HG03103 (cell line): ENCODE results near the gene GABRA5.
"Not testable (repeated sequence)": the region's sequence is repeated elsewhere in the genome, so short reads cannot be mapped to it uniquely, and the experiment has no call there.

Experiments
- ATAC-seq: cut with Tn5 transposase; IDR thresholded peaks from one replicate; pipeline ENCODE4 v1.9.1; 2021; ENCODE audit warnings: low read depth; ENCODE audit not compliant: unreplicated experiment

Gene GABRA5

GRCh38 chr15:26866298-26867199 is at the start of gene GABRA5:
GABRA5 (plus strand) TSS chr15:26867062; CDS start chr15:26869249, 2,187 bp downstream.
- ATAC-seq = no peak

DNA sequence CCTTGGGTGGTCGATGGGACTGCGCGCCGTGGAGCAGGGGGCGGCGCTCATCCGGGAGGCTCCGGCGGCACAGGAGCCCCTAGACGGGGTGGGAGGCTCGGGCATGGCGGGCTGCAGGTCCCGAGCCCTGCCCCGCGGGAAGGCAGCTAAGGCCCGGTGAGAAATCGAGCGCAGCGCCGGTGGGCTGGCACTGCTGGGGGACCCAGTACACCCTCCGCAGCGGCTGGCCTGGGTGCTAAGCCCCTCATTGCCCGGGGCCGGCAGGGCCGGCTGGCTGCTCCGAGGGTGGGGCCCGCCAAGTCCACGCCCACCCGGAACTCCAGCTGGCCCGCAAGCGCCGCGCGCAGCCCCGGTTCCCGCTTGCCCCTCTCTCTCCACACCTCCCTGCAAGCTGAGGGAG is 35.7 kb upstream of the GABRA5 start:
- ATAC-seq = not testable (repeated sequence)

- no peak for ATAC-seq
Measured at GRCh38 chr15:26831951-26832350, 34.9 kb upstream of the GABRA5 start.

DNA sequence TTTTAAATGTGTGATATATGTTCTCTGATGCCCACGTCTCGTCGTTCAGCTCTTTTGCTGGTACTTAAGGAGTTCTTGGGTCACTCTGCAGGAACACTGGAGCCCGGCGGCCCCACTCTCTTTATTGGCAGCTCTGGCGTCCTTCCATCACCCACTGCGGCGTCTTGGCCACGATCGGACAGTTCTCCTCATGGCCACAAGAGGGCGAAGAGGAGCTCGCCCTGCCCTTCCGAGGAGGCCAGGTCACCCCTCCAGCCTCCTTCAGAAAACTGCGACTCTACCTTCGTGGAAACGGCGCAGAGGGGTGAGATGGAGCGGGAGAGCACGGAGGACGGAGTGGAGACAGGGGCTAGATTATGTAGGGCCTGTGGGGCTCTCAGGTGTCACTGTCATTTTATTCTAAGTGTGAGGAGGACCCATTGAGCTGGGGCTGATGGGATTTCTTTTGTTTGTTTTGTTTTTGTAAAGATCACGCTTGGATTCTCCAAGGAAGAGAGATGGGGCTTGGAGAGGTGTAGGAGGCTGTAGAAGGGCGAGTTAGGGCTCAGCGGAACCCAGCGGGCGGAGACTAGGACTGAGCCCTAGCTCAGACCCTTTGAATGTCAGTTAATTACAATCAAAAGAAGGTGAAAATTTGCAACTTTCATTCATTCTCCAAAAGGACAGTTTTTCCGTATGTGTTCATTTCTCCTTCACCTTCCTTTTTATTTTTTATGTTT is 28.0 kb upstream of the GABRA5 start:
- no peak for ATAC-seq

- ATAC-seq = no peak
Measured at GRCh38 chr15:26841514-26841913, 25.3 kb upstream of the GABRA5 start.

DNA sequence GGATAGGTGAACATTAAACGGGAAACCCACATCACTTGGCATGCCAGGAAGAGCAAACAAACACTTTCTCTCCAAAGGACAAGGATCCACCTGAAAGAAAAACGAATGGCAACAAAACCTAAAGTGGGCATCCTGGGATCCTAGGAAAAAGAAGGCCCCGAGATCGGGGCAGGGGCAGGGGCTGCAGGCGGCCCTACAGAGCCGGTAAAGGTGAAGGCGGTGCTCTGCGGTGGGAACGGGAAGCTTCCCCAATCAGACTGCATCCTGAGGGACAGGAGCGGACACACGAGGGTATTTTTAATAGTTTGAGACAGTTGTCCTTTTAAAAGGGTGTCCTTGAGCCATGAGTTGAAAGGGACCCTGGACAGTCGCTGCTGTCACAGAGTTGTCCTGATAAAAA is 24.9 kb upstream of the GABRA5 start:
- ATAC-seq = no peak

GRCh38 chr15:26842391-26842790 is 24.5 kb upstream of the GABRA5 start:
- no peak for ATAC-seq

DNA sequence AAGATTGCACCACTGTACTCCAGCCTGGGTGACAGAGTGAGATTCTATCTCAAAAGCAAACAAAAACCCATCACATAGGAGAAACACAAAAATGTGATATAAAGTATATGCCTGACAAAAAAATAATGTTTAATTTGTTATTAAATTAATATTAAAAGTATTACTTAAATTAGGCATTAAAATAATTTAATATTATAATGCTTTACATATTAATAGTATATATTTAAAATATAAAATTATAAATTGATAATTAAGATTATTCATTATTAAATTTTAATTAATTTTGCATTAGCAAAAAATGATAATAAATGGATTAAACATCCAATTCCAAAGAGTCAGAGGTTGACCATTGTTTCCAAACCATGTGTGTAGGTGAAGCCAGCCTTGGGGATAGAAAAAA is 22.0 kb upstream of the GABRA5 start:
- ATAC-seq = no peak

DNA sequence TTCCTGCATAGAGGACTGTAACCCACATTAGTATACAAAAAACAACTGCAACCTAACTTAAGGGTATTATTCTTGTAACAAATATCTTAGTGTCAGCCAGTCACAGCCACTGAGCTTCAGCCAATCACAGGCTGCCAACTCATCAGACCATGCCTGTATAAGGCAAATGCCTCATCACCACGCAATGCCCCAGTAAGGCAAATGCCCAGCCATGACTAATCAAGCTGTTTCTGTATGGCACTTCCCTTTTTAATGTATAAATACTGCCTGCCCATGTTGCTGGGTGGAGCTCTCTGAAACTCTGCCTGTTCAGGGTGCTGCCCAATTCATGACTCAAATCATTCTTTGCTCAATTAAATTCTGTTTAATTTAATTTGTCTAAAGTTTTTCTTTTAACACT is 18.4 kb upstream of the GABRA5 start:
- no peak for ATAC-seq

DNA sequence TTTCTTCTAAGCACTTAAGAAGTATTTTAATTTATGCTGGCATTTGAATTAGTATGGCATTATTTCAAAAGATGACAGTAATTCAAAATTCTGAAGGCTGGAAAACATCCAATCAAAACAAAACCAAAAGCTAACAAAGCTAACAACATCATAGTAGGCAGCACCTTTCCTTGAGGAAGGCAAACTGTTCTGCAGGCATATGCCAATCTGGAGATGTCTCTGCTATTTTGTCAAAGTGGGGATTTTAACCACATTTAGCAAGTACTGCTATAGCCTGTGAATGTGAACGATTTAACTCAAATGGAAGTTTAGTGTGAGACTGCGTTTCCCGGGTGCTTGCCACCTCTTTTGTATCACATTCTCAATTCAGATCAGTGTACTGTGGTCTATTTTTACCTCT is 16.7 kb upstream of the GABRA5 start:
- no peak for ATAC-seq

- ATAC-seq = no peak
Measured at GRCh38 chr15:26852980-26853379, 13.9 kb upstream of the GABRA5 start.

DNA sequence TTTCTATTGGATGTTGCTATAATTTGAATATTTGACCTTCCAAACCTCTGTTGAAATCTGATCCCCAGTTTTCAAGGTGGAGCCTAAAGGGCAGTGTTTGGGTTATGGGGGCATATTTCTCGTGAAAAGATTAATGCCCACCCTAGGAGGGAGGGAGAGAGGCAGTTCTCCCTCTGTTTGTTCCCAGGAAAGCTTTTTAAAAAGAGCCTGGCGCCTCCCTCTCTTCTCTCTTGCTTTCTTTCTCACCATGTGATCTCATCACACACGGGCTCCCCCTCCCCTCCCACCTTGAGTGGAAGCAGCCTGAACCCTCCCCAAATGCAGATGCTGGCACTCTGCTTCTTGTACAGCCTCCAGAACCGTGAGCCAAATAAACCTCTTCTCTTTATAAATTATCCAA is 12.4 kb upstream of the GABRA5 start:
- ATAC-seq = no peak

DNA sequence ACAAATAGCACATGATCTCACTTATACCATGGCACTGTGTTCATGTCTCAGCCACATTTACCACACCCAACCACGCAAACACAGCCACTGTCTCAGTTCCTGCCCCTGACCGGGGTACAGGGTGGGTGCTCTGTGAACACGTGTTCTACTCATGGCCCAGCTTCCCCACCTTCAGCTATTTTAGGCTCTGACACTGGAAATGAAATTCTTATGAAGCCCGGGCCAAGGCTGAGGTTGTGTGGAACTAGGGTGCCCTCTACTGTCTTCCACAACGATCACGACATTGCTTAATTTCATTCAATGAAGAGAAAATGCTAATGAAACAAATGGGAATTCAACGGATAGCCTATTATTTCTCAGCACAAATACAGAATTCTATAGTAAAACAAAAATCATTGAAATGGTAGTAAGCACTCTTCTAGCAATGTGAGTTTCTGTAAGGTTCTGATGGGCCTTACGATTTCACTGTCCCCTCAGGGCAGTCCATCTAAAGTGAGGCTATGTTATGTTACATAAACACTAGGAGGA is 2.1 kb upstream of the GABRA5 start:
- ATAC-seq = no peak

- ATAC-seq = no peak
Measured at GRCh38 chr15:26867200-26868007, 542 bp downstream of the GABRA5 start.

GRCh38 chr15:26868029-26868685 is 1.3 kb downstream of the GABRA5 start:
- no peak for ATAC-seq

DNA sequence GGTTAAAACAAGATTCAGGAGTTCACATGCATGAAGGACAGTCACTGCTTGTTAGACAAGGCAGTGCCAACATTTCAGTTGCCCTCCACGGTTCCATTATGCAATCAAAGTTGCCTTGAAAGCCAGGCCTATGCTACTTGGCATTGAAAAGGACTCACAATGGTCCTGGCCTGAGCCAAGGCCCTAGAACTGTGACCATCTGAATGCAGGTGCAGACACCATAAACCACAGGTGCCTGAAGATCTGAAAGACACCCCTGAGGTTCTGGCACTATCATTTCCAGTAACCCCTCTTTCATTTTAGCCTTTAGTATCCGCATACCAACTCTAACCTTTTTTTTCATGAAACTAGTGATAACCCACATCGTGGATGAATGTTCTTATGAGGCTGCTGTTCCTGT is 2.8 kb downstream of the GABRA5 start:
- no peak for ATAC-seq

DNA sequence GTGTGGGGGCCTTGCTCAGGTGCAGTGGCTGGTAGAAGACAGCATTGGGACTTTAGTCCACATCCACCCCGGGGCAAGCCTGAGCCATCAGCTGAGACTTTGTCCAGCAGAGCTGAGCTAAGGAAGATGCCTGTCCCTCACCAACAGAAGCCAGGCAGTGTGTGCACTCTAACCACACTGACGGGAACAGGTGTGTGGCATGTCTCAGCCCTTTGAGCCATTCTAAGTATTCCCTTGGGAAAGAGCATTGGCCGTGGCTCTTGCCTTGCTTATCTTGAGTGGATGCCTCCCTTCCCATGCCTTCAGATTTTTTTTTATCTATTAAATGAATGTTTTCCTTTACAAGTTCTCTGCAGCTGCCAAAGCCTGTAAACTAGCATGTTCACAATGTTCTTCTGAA is 3.5 kb downstream of the GABRA5 start:
- ATAC-seq = no peak

DNA sequence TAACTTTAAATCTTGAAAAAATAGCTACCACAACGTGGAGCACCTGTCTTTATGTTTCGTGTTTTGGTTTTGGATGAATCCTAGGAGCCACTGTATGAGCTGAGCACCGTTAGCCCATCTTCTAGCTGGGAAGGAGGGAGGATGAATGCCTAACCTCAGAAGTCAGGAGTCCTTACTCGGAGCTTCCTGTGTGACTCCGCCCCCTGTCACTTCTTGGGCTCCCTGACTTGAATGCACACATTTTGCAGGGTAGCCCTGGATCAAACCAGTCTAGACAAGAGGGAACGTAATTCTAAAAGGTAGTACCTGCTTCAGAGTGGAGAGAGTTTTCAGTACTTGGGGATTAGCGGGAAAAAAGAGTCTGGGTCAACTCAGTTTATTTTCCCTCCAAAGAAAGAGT is 5.3 kb downstream of the GABRA5 start:
- ATAC-seq = no peak

- ATAC-seq = no peak
Measured at GRCh38 chr15:26873846-26874245, 7.0 kb downstream of the GABRA5 start.

DNA sequence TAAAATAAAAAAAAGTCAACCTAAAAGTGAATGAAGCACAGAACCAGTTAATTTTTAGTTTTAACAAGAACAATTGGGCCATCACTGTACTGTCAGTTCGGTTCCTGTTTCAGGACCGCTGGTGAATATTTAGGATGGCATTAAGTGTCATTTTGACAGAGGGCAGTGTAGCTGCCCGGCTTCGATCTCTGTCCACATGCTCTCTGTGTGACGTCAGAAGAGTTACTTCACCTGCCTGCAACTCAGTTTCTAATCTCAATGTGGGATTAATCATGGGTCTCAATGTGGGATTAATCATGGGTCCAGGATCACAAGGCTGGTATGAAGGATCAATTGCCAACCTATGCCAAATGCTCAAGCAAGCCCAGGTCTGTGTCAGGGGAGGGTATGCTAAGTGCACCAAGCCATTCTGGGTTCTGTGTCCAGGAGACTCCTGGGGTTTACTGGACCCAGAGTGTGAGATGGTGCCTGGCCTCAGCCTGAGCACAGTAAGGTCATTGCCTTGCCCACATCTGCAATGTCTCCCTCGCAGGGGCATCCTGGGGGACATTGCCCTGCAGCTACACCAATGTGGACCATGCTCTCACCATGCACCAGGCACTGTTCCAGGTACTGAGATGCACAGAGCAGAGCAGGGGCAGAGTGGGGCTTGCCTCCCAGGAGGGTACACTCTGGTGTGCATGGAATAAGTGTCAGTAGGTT is 8.1 kb downstream of the GABRA5 start:
- no peak for ATAC-seq
